GM10248 (cell line): ENCODE measurements around the gene TWF2.

Experiments used
- CTCF ChIA-PET: fragments of 300-600 bp; sonication (Branson Sonifier 250); formaldehyde crosslinking; extraction: SDS; loops from one replicate; lab custom pipeline; 2021; ENCODE audit warnings: antibody characterized with exemption; lab: Yijun Ruan, JAX
- POLR2A ChIA-PET: fragments of 350-650 bp; sonication (Branson Sonifier 250); formaldehyde crosslinking; extraction: SDS; loops from one replicate; lab custom pipeline; 2020; ENCODE audit warnings: antibody characterized with exemption; lab: Yijun Ruan, JAX
- DNase-seq: peaks from one replicate; pipeline ENCODE4 v3.0.0; 2012; ENCODE audit errors: extremely low spot score
- CTCF ChIP-seq: IDR thresholded peaks from 2 replicates; pipeline ENCODE4 v1.5.1; 2012; ENCODE audit warnings: mild to moderate bottlenecking, low read depth; ENCODE audit errors: extremely low read depth, missing control alignments, control extremely low read depth

TWF2 gene

GRCh38 chr3:52228751-52229291, 10.1 kb downstream of the TWF2 start:
- ChIA-PET CTCF (interaction anchor here (1.3 to 5.4 kb wide), 5 partner anchors 10 to 110 kb away, joined by 3 to 98 read pairs (median 44); partner anchors contain the start of gene WDR82), POLR2A (interaction anchor here (0.7 to 0.9 kb wide), 2 partner anchors 9 to 10 kb away, joined by 3 to 6 read pairs; partner anchors contain the start of gene TWF2)
- DNase-seq = no peak
- TF ChIP-seq CTCF = no peak

GRCh38 chr3:52228266-52228665, 10.7 kb downstream of the TWF2 start:
- DNase-seq = no peak
- ChIA-PET POLR2A (no interaction called here), CTCF (interaction anchor here (5.4 kb wide), 1 partner anchor 111 kb away, joined by 50 read pairs; no protein-coding TSS in a partner anchor)
- TF ChIP-seq CTCF = no peak

- no peak for DNase-seq
- CTCF ChIA-PET = interaction anchor here (1.0 to 2.2 kb wide), 4 partner anchors 13 to 191 kb away, joined by 3 to 5 read pairs (median 4); no protein-coding TSS in a partner anchor
- no peak for TF ChIP-seq CTCF
- POLR2A ChIA-PET = no interaction called here
Measured at GRCh38 chr3:52227766-52228165, 11.2 kb downstream of the TWF2 start.

- ChIA-PET CTCF (interaction anchor here (1.0 to 2.3 kb wide), 6 partner anchors 12 to 192 kb away, joined by 3 to 5 read pairs (median 4); no protein-coding TSS in a partner anchor), POLR2A (interaction anchor here (0.6 kb wide), 1 partner anchor 57 kb away, joined by 3 read pairs; no protein-coding TSS in a partner anchor)
- no peak for TF ChIP-seq CTCF
- DNase-seq = no peak
Measured at GRCh38 chr3:52227117-52227516, 11.8 kb downstream of the TWF2 start.

GRCh38 chr3:52226229-52226817, 12.6 kb downstream of the TWF2 start:
- no peak for DNase-seq
- CTCF ChIA-PET = interaction anchor here (0.9 to 11.6 kb wide), 10 partner anchors 10 to 234 kb away, joined by 3 to 140 read pairs (median 5); no protein-coding TSS in a partner anchor
- POLR2A ChIA-PET = interaction anchor here (1.3 kb wide), 1 partner anchor 52 kb away, joined by 4 read pairs; the partner anchor contains the start of gene WDR82
- no peak for TF ChIP-seq CTCF

GRCh38 chr3:52225452-52226228, 13.3 kb downstream of the TWF2 start, which contains the start of gene TLR9:
Gene TLR9 (minus strand): TSS chr3:52225645. CDS start chr3:52225529, 116 bp downstream.
- CTCF ChIA-PET = interaction anchor here (0.7 to 11.6 kb wide), 17 partner anchors 9 to 233 kb away, joined by 3 to 140 read pairs (median 4); partner anchors contain the start of gene TWF2
- DNase-seq = peak; percentile 85
- no peak for TF ChIP-seq CTCF
- POLR2A ChIA-PET = interaction anchor here (0.7 to 1.3 kb wide), 3 partner anchors 9 to 221 kb away, joined by 3 to 4 read pairs (median 3); partner anchors contain the start of gene WDR82
